Type B pancreatic cell (in vitro differentiated cells): ENCODE results near the gene TMEM156. TPM values are rescaled to one million over a fixed set of nuclear protein-coding genes. Genes with fewer than 3 reads are reported as not detected.

Experiments
- DNase-seq: peaks from one replicate; pipeline ENCODE4 v3.0.0; 2021; ENCODE audit warnings: mixed read lengths; ENCODE audit not compliant: unreplicated experiment; ENCODE audit errors: extremely low spot score
- H3K27ac Mint-ChIP-seq: 2 replicates; pipeline ENCODE4 v1.8.0; 2021; ENCODE audit warnings: mild to moderate bottlenecking, mixed read lengths
- H3K27me3 Mint-ChIP-seq: 2 replicates; pipeline ENCODE4 v1.8.0; 2021; ENCODE audit warnings: mixed read lengths
- H3K36me3 Mint-ChIP-seq: 2 replicates; pipeline ENCODE4 v1.8.0; 2021; ENCODE audit warnings: mixed read lengths
- H3K4me1 Mint-ChIP-seq: one replicate; pipeline ENCODE4 v1.8.0; 2021; ENCODE audit warnings: mixed read lengths; ENCODE audit not compliant: unreplicated experiment
- H3K4me3 Mint-ChIP-seq: 2 replicates; pipeline ENCODE4 v1.8.0; 2021; ENCODE audit warnings: mild to moderate bottlenecking, mixed read lengths
- H3K9me3 Mint-ChIP-seq: 2 replicates; pipeline ENCODE4 v1.8.0; 2021; ENCODE audit warnings: mixed read lengths
- total RNA-seq: library from RNA; stranded (reverse); gene quantifications from 2 replicates; pipeline ENCODE4 v1.2.1, GENCODE V29; 2021; ENCODE audit warnings: low replicate concordance
- TF ChIP-seq, protein P1 (sequence below): fragments of 200-600 bp; sonication (generic); conservative IDR thresholded peaks from 2 replicates; pipeline ENCODE4 v1.5.0; 2021; ENCODE audit warnings: antibody characterized with exemption, mild to moderate bottlenecking

TMEM156 gene
- total RNA-seq, 1 donor from 2014 or later, result not detected

DNA sequence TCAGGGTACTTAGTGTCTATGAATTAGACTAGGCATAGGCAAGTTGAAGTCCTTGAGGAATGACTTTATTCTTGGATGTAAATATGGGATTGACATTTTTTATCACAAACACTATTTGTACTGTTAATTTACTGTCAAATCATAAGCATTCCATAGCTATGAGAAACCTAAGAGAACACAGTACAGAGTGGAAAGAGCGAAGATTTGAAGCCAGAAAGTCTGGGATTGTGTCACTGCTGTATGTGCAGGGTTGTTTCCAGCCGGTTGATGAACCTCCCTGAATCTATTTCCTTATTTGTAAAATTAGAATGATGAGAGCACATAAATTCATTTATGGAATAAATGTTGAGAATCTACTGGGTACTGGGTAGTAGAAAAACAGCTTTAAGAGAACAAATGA lies 15.5 kb upstream of the TMEM156 start:
- H3K36me3 Mint-ChIP-seq, result peaks cover 4% of the 10 kb centered on the region
- TF ChIP-seq, protein P1, sequence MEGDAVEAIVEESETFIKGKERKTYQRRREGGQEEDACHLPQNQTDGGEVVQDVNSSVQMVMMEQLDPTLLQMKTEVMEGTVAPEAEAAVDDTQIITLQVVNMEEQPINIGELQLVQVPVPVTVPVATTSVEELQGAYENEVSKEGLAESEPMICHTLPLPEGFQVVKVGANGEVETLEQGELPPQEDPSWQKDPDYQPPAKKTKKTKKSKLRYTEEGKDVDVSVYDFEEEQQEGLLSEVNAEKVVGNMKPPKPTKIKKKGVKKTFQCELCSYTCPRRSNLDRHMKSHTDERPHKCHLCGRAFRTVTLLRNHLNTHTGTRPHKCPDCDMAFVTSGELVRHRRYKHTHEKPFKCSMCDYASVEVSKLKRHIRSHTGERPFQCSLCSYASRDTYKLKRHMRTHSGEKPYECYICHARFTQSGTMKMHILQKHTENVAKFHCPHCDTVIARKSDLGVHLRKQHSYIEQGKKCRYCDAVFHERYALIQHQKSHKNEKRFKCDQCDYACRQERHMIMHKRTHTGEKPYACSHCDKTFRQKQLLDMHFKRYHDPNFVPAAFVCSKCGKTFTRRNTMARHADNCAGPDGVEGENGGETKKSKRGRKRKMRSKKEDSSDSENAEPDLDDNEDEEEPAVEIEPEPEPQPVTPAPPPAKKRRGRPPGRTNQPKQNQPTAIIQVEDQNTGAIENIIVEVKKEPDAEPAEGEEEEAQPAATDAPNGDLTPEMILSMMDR, result no peak
- peaks cover 31% of the 10 kb centered on the region for H3K4me1 Mint-ChIP-seq
- no peak for DNase-seq
- no peak overlapping the region for H3K27ac Mint-ChIP-seq
- H3K27me3 Mint-ChIP-seq, result no peaks in the 10 kb centered on the region
- H3K9me3 Mint-ChIP-seq, result no peaks in the 10 kb centered on the region
- H3K4me3 Mint-ChIP-seq, result no peak overlapping the region

DNA sequence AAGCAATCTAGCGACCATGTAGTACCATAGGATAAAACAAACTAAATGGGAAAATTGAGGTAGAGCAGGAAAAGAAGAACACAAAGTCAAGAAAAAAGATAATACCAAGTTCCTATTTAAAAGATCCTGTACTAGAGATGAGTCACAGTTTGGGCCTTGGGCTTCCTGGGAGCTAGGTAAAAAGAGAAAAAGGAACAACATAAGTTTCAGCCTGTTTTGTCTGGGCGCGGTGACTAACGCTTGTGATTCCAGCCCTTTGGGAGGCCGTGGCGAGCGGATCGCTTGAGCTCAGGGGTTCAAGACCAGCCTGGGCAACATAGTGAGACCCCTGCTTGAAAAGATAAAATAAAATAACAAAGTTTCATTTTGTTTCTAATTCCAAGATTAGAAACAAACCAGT lies 14.0 kb upstream of the TMEM156 start:
- TF ChIP-seq, protein P1, result no peak
- H3K9me3 Mint-ChIP-seq, result no peaks in the 10 kb centered on the region
- DNase-seq, result no peak
- H3K27ac Mint-ChIP-seq, result peak overlapping the region; percentile 37
- no peaks in the 10 kb centered on the region for H3K27me3 Mint-ChIP-seq
- H3K4me3 Mint-ChIP-seq, result peak overlapping the region; percentile 95
- peaks cover 4% of the 10 kb centered on the region for H3K36me3 Mint-ChIP-seq
- peaks cover 32% of the 10 kb centered on the region for H3K4me1 Mint-ChIP-seq

DNA sequence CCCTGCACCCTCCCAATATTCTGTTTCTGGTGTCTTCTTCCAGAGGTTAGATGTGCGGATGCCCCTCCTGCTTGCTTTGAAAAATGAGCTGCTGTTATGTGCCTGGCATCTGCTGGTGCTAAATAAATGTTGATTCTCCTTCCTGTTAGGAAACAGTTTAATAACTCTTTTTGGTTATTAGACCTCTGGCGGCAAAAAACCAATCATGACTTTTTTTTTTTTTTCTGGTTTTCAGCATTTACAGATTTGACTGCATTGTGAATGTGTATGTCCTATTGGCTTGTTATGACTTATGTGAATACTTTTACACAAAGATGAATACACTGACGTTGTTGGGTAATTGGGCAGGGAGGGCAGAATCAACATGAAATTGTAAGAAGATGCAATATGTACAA lies 13.6 kb upstream of the TMEM156 start:
- H3K4me3 Mint-ChIP-seq, result peak overlapping the region; percentile 95
- no peaks in the 10 kb centered on the region for H3K27me3 Mint-ChIP-seq
- H3K9me3 Mint-ChIP-seq, result no peaks in the 10 kb centered on the region
- H3K4me1 Mint-ChIP-seq, result peaks cover 32% of the 10 kb centered on the region
- H3K36me3 Mint-ChIP-seq, result peaks cover 4% of the 10 kb centered on the region
- TF ChIP-seq, protein P1, result no peak
- no peak for DNase-seq
- H3K27ac Mint-ChIP-seq, result peak overlapping the region; percentile 37

DNA sequence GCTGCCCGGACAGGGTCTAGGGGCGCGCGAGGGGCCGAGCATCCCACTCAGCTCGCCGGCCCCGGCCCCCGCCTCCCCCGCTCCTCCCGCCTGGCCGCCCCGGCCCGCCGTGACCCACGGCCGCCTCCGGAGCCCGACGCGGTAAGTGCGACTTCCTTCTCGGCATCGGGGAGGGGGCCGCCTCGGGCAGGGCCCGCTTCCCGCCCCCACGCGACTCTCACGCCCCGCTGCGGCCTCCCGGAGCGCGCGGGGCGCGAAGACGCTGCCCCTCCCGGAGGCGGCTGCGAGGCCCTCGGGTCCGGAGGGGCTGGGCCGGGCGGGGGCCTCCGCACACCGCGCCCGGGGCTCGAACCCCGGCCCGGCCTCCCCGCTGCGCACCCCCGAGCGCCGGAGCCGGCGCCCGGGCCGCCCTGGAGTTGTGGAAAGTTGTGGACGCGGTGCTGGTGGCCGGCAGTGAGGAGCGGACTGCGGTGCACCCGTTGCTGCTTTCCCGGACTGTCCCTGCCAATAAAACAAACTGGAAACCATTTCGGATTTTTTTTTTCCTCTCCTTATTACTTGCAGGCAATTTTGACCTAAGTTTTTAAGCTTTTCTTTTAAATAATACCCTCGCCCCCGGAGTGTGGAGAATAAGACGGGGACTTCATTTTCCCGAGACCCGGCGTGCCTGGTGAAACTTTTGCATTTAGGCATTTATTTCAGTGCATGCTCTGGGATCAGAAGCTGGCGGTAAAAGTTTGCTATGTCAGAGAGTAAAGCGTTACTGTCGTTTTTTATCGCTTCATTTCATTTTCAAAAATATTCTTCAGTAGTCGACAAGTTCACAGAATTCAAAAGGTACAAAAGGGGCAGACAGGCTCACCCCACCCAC lies 13.0 kb upstream of the TMEM156 start:
- DNase-seq, result no peak
- H3K4me3 Mint-ChIP-seq, result peak overlapping the region; percentile 95
- H3K9me3 Mint-ChIP-seq, result no peaks in the 10 kb centered on the region
- H3K27ac Mint-ChIP-seq, result peak overlapping the region; percentile 89
- peaks cover 4% of the 10 kb centered on the region for H3K36me3 Mint-ChIP-seq
- peaks cover 32% of the 10 kb centered on the region for H3K4me1 Mint-ChIP-seq
- TF ChIP-seq, protein P1, result no peak
- no peaks in the 10 kb centered on the region for H3K27me3 Mint-ChIP-seq

DNA sequence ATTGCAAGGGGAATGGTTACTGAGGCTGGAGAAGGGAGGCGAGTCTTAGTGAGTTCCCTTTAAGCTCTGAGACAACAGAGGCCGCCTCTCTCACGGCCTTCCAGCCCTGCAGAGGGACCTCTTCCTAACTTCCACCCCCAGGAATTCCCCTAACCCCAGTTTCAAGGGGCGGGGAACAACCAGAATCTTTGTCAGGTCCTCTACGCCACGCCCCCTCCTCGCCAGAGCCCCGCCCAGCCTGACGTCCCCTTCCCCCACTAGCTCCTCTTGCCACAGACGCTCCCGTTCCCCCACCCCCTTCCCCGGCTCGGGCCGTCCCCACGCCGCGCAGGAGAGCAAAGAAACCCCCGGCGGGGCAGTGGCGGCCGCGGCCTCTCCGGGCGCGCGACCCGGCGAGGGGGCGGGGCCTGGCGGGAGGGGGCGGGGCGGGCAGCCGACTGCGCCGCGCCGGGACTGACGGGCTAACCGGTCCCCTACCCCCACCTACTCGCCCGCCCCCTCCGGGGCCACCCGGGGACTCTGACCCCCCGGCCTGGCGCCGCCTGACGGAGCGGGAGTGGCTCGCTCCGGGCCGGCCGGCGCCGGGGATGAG lies 12.3 kb upstream of the TMEM156 start:
- TF ChIP-seq, protein P1, result no peak
- Mint-ChIP-seq H3K4me3 (peak overlapping the region; percentile 92), H3K27me3 (no peaks in the 10 kb centered on the region), H3K36me3 (peaks cover 4% of the 10 kb centered on the region), H3K4me1 (peaks cover 32% of the 10 kb centered on the region), H3K9me3 (no peaks in the 10 kb centered on the region), H3K27ac (peak overlapping the region; percentile 92)
- peak; percentile 88 for DNase-seq
